Calu3 (cell line): ENCODE measurements around the gene MACF1. TPM values are rescaled to one million over a fixed set of nuclear protein-coding genes. Genes with fewer than 3 reads are reported as not detected.
A peak's percentile ranks its signal among the peaks of the same experiment; 100 is the strongest.

Experiments used
- BruUV-seq: library from RNA; stranded (reverse); fragments of 400-500 nt; replicated peaks from 2 replicates; lab custom pipeline; 2021; lab: Mats Ljungman, UMichigan
- CTCF ChIA-PET: fragments of 300-600 bp; sonication (Branson Sonifier 250); formaldehyde crosslinking; loops from one replicate; lab custom pipeline; 2022; ENCODE audit warnings: antibody characterized with exemption; lab: Charles Lee
- DNase-seq: peaks from one replicate; pipeline ENCODE4 v3.0.0; 2022
- H3K27ac Mint-ChIP-seq: one replicate; pipeline ENCODE4 v1.8.0; 2022; ENCODE audit warnings: mixed read lengths; ENCODE audit not compliant: unreplicated experiment
- H3K27me3 Mint-ChIP-seq: one replicate; pipeline ENCODE4 v1.8.0; 2022; ENCODE audit warnings: mixed read lengths; ENCODE audit not compliant: unreplicated experiment
- H3K36me3 Mint-ChIP-seq: one replicate; pipeline ENCODE4 v1.8.0; 2022; ENCODE audit warnings: mild to moderate bottlenecking, moderate library complexity, mixed read lengths; ENCODE audit not compliant: insufficient read depth, unreplicated experiment
- H3K4me1 Mint-ChIP-seq: one replicate; pipeline ENCODE4 v1.8.0; 2022; ENCODE audit warnings: mild to moderate bottlenecking, low read depth, mixed read lengths; ENCODE audit not compliant: unreplicated experiment
- H3K4me3 Mint-ChIP-seq: one replicate; pipeline ENCODE4 v1.8.0; 2022; ENCODE audit warnings: mild to moderate bottlenecking, low read depth, moderate library complexity, mixed read lengths; ENCODE audit not compliant: unreplicated experiment
- H3K9me3 Mint-ChIP-seq: one replicate; pipeline ENCODE4 v1.8.0; 2022; ENCODE audit warnings: low read depth, mixed read lengths; ENCODE audit not compliant: unreplicated experiment
- CTCF ChIP-seq: fragments of 200-600 bp; IDR thresholded peaks from one replicate; pipeline ENCODE4 v1.8.0; 2022; ENCODE audit warnings: antibody characterized with exemption; ENCODE audit not compliant: unreplicated experiment
- intact Hi-C: fragments of 100-400 bp; cut with micrococcal nuclease; formaldehyde crosslinking; loops from one replicate; pipeline ENCODE4 v1.10.0; 2022; ENCODE audit not compliant: unreplicated experiment
- total RNA-seq: library from RNA; stranded (reverse); gene quantifications from 2 replicates; pipeline ENCODE4 v1.2.3, GENCODE V29; 2022

The MACF1 gene
- total RNA-seq, 1 experiment from 2014 or later, result 705 TPM

DNA sequence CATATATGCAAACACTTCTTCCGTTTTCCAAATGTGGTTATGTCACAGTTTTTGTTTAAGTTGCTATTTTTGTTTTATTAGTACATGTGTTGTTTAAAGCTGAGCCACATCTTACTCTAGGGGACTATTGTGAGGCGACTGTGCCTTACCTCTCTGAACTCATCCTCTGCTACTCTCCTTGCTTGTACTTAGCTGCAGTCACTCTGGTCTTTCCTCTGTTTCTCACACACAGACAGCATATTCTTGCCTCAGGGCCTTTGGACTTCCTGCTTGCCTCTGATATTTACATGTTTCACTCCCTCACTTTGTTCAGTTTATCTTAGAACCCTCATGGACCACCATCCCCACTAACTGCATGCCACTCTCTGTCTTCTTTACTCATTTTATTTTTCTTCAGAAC is 101.1 kb downstream of the MACF1 start:
- BruUV-seq, result no TSS peak
- Mint-ChIP-seq H3K4me1 (peaks cover 11% of the 10 kb centered on the region), H3K36me3 (peaks cover 38% of the 10 kb centered on the region), H3K4me3 (no peak overlapping the region), H3K9me3 (no peaks in the 10 kb centered on the region), H3K27me3 (no peaks in the 10 kb centered on the region), H3K27ac (peak overlapping the region; percentile 25)
- CTCF ChIA-PET, result interaction anchor here (0.7 kb wide), 1 partner anchor 80 kb away, joined by 3 read pairs; no protein-coding TSS in a partner anchor
- no peak for DNase-seq
- TF ChIP-seq CTCF, result no peak
- intact Hi-C loops, result no loop called here

GRCh38 chr1:39310015-39310414 is 105.5 kb downstream of the MACF1 start:
- Mint-ChIP-seq H3K4me3 (no peak overlapping the region), H3K27ac (no peak overlapping the region), H3K27me3 (no peaks in the 10 kb centered on the region), H3K4me1 (peaks cover 11% of the 10 kb centered on the region), H3K9me3 (no peaks in the 10 kb centered on the region), H3K36me3 (peaks cover 17% of the 10 kb centered on the region)
- intact Hi-C loops, result no loop called here
- no TSS peak for BruUV-seq
- DNase-seq, result no peak
- CTCF ChIA-PET, result no interaction called here
- TF ChIP-seq CTCF, result no peak

- TF ChIP-seq CTCF, result no peak
- Mint-ChIP-seq H3K36me3 (peaks cover 17% of the 10 kb centered on the region), H3K9me3 (no peaks in the 10 kb centered on the region), H3K4me3 (no peak overlapping the region), H3K27ac (no peak overlapping the region), H3K27me3 (no peaks in the 10 kb centered on the region), H3K4me1 (peaks cover 4% of the 10 kb centered on the region)
- BruUV-seq, result no TSS peak
- no peak for DNase-seq
- intact Hi-C loops, result no loop called here
- CTCF ChIA-PET, result no interaction called here
Measured at GRCh38 chr1:39310691-39311090, 106.2 kb downstream of the MACF1 start.

DNA sequence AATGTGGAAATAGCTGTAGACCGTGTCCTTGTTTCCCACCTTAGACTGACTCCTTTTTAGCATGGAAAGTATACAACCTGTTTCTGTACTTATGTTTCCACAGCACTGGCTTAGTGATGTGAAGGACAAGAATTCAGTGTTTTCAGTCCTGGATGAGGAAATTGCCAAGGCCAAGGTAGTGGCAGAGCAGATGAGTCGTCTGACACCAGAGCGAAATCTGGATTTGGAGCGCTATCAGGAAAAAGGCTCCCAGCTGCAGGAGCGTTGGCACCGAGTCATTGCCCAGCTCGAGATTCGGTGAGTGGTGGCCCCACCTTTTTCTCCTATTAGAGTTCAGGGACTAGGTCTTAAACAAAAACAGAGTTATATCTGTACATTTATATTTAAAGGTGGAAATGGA is 112.6 kb downstream of the MACF1 start:
- no peak overlapping the region for H3K27ac Mint-ChIP-seq
- BruUV-seq, result no TSS peak
- H3K4me1 Mint-ChIP-seq, result no peaks in the 10 kb centered on the region
- TF ChIP-seq CTCF, result no peak
- no peak overlapping the region for H3K4me3 Mint-ChIP-seq
- no peak for DNase-seq
- no peaks in the 10 kb centered on the region for H3K9me3 Mint-ChIP-seq
- no peaks in the 10 kb centered on the region for H3K27me3 Mint-ChIP-seq
- peaks cover 21% of the 10 kb centered on the region for H3K36me3 Mint-ChIP-seq
- intact Hi-C loops, result no loop called here
- CTCF ChIA-PET, result no interaction called here
